Body of pancreas (tissue), 4 donors: ENCODE data around the gene KDM1B. TPM values are rescaled to one million over a fixed set of nuclear protein-coding genes. Genes with fewer than 3 reads are reported as not detected.

Source experiments
- ATAC-seq: fragments of 150-250 bp; one replicate; pipeline ENCODE4 v1.9.1; 2016
- DNase-seq, 4 donors: peaks; one replicate each; pipeline ENCODE4 v3.0.0-alpha.2; 2019
- H3K27ac ChIP-seq, 4 donors: fragments of 200-600 bp; sonication (generic); 1 replicate in 3 of 4; 2 replicates in 1 of 4; pipeline versions ENCODE4 v1.5.1 to v1.6.1; 2016 to 2019; ENCODE audit warnings: mild to moderate bottlenecking in 1 of 4, mixed read lengths in 1 of 4, moderate library complexity in 1 of 4
- H3K27me3 ChIP-seq, 2 donors: fragments of 200-600 bp; sonication (generic); one replicate each; pipeline ENCODE4 v1.6.0; 2016; ENCODE audit warnings: mild to moderate bottlenecking in 1 of 2
- H3K36me3 ChIP-seq, 2 donors: fragments of 200-600 bp; sonication (generic); replicated peaks in 1 of 2; 2 replicates each; pipeline ENCODE4 v1.5.1; 2016; ENCODE audit warnings: low read depth in 2 of 2; ENCODE audit not compliant: insufficient read depth in 1 of 2
- H3K4me1 ChIP-seq: fragments of 200-600 bp; sonication (generic); one replicate; pipeline ENCODE4 v1.6.0; 2016
- H3K4me3 ChIP-seq, 2 donors: fragments of 200-600 bp; sonication (generic); 1 replicate in 1 of 2; 2 replicates in 1 of 2; pipeline ENCODE4 v1.5.1; 2016 to 2019
- H3K9me3 ChIP-seq, 3 donors: fragments of 200-600 bp; sonication (generic); 1 replicate in 2 of 3; 2 replicates in 1 of 3; pipeline ENCODE4 v1.5.1; 2016
- CTCF ChIP-seq, 7 experiments: fragments of 450-650 bp in 4 of 7; fragments of 200-600 bp in 3 of 7; sonication (generic) in 3 of 7; IDR thresholded peaks; one replicate each; pipeline ENCODE4 v1.5.1; 2016 to 2019; ENCODE audit warnings: antibody characterized with exemption in 7 of 7
- POLR2A ChIP-seq, 3 donors: fragments of 450-650 bp; IDR thresholded peaks; one replicate each; pipeline ENCODE4 v1.6.1; 2016; ENCODE audit warnings: antibody characterized with exemption in 3 of 3, mild to moderate bottlenecking in 2 of 3
- WGBS, 2 donors: methylation state at CpG; one replicate each; pipeline ENCODE4 v1.1.5; 2017; 5-methylcytosine and 5-hydroxymethylcytosine counted together
- intact Hi-C: fragments of 100-400 bp; cut with DNase I; formaldehyde crosslinking; loops from one replicate; pipeline ENCODE4 v1.15.1; 2023
- total RNA-seq, 2 donors: library from RNA; depleted of rRNA; stranded (reverse); fragments of >200 nt; gene quantifications; one replicate each; pipeline ENCODE4 v1.1.0, GENCODE V29; 2016

The KDM1B gene
- total RNA-seq, 2 donors from 2014 or later: 4.6 to 12.7 TPM

GRCh38 chr6:18192026-18192425 lies 36.8 kb downstream of the KDM1B start:
- TF ChIP-seq POLR2A (IDR thresholded peaks at IDR 0.05) (no peak), CTCF (IDR thresholded peaks at IDR 0.05) (no peak)
- no peaks in the 10 kb centered on the region for H3K4me1 ChIP-seq
- peaks cover under 1% of the 10 kb centered on the region in 2 donors for H3K36me3 ChIP-seq
- no peak overlapping the region for H3K27ac ChIP-seq
- DNase-seq (no peak), ATAC-seq (no peak)
- intact Hi-C loops: no loop called here
- no peak overlapping the region for H3K4me3 ChIP-seq
- H3K27me3 ChIP-seq: no peaks in the 10 kb centered on the region
- 94 to 97% methylated on average over 3 of the region's 3 CpGs for WGBS, 2 donors
- no peaks in the 10 kb centered on the region for H3K9me3 ChIP-seq

GRCh38 chr6:18203786-18204185 lies 48.6 kb downstream of the KDM1B start:
- DNase-seq: no peak
- Histone ChIP-seq H3K36me3 (peaks cover 0 to 8% of the 10 kb centered on the region in 2 donors), H3K9me3 (no peaks in the 10 kb centered on the region), H3K27me3 (no peaks in the 10 kb centered on the region), H3K4me3 (no peak overlapping the region), H3K4me1 (peaks cover 5% of the 10 kb centered on the region), H3K27ac (no peak overlapping the region)
- TF ChIP-seq CTCF (IDR thresholded peaks at IDR 0.05): no peak
- no peak for TF ChIP-seq POLR2A (IDR thresholded peaks at IDR 0.05)
- no peak for ATAC-seq
- 90 to 91% methylated on average over 6 of the region's 6 CpGs for WGBS, 2 donors
- intact Hi-C loops: no loop called here

- Histone ChIP-seq H3K27me3 (no peaks in the 10 kb centered on the region), H3K4me3 (no peak overlapping the region), H3K27ac (no peak overlapping the region), H3K4me1 (peaks cover 5% of the 10 kb centered on the region), H3K9me3 (no peaks in the 10 kb centered on the region), H3K36me3 (peaks cover 0 to 8% of the 10 kb centered on the region in 2 donors)
- ATAC-seq: no peak
- intact Hi-C loops: no loop called here
- no peak for DNase-seq
- WGBS, 2 donors: 88 to 90% methylated on average over 8 of the region's 8 CpGs
- TF ChIP-seq POLR2A (IDR thresholded peaks at IDR 0.05) (no peak), CTCF (IDR thresholded peaks at IDR 0.05) (no peak)
Observed at GRCh38 chr6:18204691-18205090, 49.5 kb downstream of the KDM1B start.

GRCh38 chr6:18206591-18206990 lies 51.4 kb downstream of the KDM1B start:
- H3K4me3 ChIP-seq: no peak overlapping the region
- no peak overlapping the region for H3K27ac ChIP-seq
- TF ChIP-seq CTCF (IDR thresholded peaks at IDR 0.05): no peak
- TF ChIP-seq POLR2A (IDR thresholded peaks at IDR 0.05): no peak
- intact Hi-C loops: no loop called here
- no peaks in the 10 kb centered on the region for H3K9me3 ChIP-seq
- H3K27me3 ChIP-seq: no peaks in the 10 kb centered on the region
- ATAC-seq: no peak
- H3K36me3 ChIP-seq: peaks cover 0 to 5% of the 10 kb centered on the region in 2 donors
- DNase-seq: no peak
- 90 to 96% methylated on average over 6 of the region's 6 CpGs for WGBS, 2 donors
- H3K4me1 ChIP-seq: peaks cover 5% of the 10 kb centered on the region

GRCh38 chr6:18207438-18207837 lies 52.2 kb downstream of the KDM1B start:
- ATAC-seq (no peak), DNase-seq (peak in 1 of 4 donors; percentile 9)
- H3K27ac ChIP-seq: no peak overlapping the region
- H3K4me3 ChIP-seq: no peak overlapping the region
- WGBS, 2 donors: 58 to 74% methylated on average over 8 of the region's 8 CpGs
- peaks cover 5% of the 10 kb centered on the region for H3K4me1 ChIP-seq
- H3K27me3 ChIP-seq: no peaks in the 10 kb centered on the region
- TF ChIP-seq CTCF (IDR thresholded peaks at IDR 0.05): no peak
- no peak for TF ChIP-seq POLR2A (IDR thresholded peaks at IDR 0.05)
- no peaks in the 10 kb centered on the region for H3K9me3 ChIP-seq
- intact Hi-C loops: no loop called here
- peaks cover 0 to 5% of the 10 kb centered on the region in 2 donors for H3K36me3 ChIP-seq
